GM18907 (cell line): ENCODE results near the gene DPPA5.
"Not testable (repeated sequence)": the region's sequence is repeated elsewhere in the genome, so short reads cannot be mapped to it uniquely, and the experiment has no call there.

Experiments
- ATAC-seq: cut with Tn5 transposase; IDR thresholded peaks from one replicate; pipeline ENCODE4 v1.9.1; 2021; ENCODE audit warnings: mild to moderate bottlenecking, moderate library complexity; ENCODE audit not compliant: unreplicated experiment

Gene DPPA5

DNA sequence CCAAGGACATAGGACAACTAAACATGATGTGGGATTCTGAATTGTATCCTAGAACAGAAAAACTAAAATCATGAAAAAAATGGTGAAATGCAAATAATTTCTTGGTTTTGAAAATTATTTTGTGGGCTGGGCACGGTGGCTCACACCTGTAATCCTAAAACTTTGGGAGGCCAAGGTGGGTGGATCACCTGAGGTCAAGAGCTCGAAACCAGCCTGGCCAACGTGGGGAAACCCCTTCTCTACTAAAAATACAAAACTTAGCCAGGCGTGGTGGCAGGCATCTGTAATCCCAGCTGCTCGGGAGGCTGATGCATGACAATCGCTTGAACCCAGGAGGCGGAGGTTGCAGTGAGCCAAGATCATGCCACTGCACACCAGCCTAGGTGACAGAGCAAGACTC, 50.3 kb downstream of the DPPA5 start:
- ATAC-seq: not testable (repeated sequence)
